HG02970 (cell line): ENCODE measurements around the gene KCNK17.

ENCODE experiments used
- ATAC-seq: cut with Tn5 transposase; IDR thresholded peaks from one replicate; pipeline ENCODE4 v1.9.1; 2021; ENCODE audit warnings: mild to moderate bottlenecking, moderate library complexity, moderate number of reproducible peaks; ENCODE audit not compliant: unreplicated experiment, low FRiP score

Gene KCNK17

DNA sequence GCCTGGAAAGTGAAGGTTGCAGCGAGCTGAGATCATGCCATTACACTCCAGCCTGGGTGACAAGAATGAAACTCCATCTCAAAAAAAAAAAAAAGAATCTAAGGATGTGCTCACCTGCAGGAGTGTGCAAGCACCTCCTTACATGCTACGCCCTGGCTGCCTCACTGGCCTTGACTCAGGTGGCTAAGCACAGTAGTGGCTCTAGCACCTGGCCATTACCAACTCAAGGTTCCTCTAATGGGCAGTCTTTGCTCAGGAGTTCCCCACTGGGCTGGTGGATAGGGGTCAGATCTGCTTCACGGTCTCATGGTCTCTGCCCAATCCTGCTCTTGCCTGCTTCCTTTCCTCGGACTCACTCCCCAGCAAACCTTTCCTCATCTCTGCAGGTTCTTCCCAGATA, 39.7 kb downstream of the KCNK17 start:
- ATAC-seq, result no peak

DNA sequence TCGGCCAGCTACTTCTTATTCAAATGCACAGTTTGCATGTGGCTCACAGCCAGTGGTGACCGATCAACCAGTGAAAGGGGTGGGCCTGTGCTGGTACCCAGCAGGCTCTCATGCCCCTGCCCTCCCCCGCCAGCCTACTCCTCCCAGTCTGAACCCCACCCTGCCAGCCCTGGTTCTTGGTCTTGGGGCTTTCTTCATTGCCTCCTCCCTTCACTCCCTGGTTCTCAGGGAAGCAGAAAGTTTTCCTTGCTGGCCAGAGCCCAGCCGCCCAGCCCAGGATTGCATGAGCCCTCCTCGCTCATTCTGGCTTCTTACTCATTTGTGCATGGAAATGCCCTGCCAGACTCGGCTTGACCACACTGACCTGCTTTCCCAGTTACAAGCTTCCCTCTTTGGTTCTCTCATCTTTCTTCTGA, 40.8 kb downstream of the KCNK17 start:
- ATAC-seq, result no peak

GRCh38 chr6:39269961-39270360, 44.3 kb downstream of the KCNK17 start:
- no peak for ATAC-seq

GRCh38 chr6:39268721-39269120, 45.5 kb downstream of the KCNK17 start:
- ATAC-seq, result no peak

DNA sequence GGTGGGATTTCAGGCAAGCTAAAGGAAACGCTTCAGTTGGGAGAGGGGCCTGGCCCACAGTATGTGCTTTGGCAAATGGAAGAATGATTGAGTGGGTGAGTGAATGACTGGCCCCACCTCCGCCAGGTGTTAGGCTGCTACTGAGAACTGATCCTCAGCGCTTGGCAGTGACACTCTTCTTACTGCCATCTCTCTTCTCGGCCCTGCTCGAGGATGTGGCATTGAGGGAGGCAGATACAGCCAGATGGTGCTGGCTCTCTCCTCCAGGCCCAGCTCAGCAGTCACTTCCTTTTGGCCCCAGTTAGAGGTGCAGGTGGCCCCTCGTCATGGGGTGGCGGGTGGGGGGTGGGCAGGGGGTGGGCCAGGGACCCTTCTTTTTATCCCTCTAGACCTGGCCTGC, 46.0 kb downstream of the KCNK17 start:
- ATAC-seq, result no peak

GRCh38 chr6:39266782-39267355, 47.4 kb downstream of the KCNK17 start:
- no peak for ATAC-seq

GRCh38 chr6:39266375-39266774, 47.8 kb downstream of the KCNK17 start:
- no peak for ATAC-seq

- no peak for ATAC-seq
These were observed 50.7 kb downstream of the KCNK17 start for GRCh38 chr6:39263303-39264037.

DNA sequence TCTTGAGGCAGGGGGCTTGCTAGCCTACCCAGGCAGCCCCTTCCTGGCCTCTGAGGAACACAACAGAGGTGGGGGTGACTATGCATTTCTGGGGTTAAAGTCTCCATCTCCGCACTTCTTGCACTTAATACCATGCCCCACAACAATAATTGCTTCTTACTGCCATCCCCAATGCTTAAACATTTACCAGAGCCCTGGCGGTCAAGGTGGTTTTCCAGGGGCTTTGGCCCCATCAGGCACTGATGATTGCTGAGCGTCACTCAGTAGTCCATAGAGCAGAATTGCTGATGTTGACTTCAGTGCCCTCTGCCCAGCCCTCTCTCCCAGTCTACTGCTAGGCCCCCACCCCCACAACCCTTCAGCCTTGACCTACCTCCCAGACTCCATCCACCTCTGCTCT, 52.5 kb downstream of the KCNK17 start:
- no peak for ATAC-seq

- ATAC-seq, result no peak
These were observed 53.3 kb downstream of the KCNK17 start for GRCh38 chr6:39260953-39261352.

DNA sequence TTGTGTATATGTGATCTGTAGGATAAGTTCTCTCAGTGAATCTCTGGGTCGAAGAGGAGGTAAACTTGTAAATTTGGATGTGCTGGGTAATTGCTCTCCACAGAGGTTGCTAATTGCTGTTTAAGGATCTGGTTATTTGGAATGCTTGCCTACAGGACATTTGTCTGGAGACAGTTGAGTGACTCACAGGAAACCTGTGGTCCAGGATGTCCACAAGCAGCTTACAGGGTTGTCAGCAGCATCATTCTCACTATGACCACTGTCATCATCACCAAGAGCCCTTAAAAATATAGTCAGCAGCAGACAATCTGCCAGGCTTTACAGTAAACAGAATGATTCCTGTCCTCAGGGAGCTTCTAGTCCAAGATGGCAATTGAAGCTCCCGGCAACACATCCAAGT, 53.8 kb downstream of the KCNK17 start:
- ATAC-seq, result no peak

- no peak for ATAC-seq
These were observed 57.8 kb downstream of the KCNK17 start for GRCh38 chr6:39256294-39256940.

DNA sequence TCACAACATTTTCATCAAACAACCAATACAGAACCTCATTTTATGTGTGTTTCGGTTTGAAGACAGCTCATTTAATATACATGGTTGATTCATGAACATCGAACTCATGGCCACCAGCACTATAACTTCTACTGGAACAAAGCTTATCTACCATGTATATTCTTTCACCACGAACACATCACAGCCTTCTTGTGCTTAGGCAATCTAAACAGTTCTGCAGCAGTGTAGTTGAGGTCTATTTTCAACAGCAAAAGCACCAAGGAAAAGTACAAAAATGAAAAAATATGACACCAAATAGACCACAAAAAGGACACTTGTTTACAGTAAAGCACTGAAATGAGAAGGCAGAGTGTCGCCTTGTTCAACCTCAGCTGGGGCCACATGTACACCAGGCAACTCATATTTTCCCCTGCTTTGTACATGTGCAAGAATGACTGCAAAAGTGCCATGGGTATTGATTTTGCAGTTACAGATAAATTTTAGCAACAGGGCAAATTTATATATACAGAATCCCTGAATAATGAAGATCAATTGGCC, 59.2 kb downstream of the KCNK17 start:
- no peak for ATAC-seq

DNA sequence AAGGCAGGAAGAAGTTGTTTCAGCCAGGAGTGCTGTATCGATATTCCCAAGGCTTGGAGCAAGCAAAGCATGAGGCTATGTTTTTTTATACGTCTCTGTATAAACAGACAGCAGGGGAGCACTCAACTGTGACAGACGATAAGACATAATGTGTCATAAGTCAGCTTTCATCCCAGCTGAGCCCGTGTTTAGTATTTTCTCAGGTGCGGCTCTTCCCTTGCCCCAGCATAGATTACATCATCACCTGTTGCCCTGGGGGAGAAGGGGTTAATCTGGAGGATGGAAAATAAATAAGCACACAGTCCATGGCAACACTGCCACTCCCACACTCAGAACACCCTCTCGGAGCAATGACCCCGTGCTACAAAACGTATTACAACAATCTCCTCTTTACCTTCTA, 62.8 kb downstream of the KCNK17 start:
- ATAC-seq, result no peak

GRCh38 chr6:39250507-39250906, 63.7 kb downstream of the KCNK17 start:
- no peak for ATAC-seq

- no peak for ATAC-seq
These were observed 64.9 kb downstream of the KCNK17 start for GRCh38 chr6:39249278-39249677.
